ENCODE results near the gene PSEN1.
A peak's percentile ranks its signal among the peaks of the same experiment; 100 is the strongest.

Gene PSEN1

DNA sequence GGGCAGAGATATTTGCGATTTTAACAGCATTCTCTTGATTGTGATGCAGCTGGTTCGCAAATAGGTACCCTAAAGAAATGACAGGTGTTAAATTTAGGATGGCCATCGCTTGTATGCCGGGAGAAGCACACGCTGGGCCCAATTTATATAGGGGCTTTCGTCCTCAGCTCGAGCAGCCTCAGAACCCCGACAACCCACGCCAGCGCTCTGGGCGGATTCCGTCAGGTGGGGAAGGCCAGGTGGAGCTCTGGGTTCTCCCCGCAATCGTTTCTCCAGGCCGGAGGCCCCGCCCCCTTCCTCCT lies 271 bp upstream of the PSEN1 start:
- Mint-ChIP-seq H3K36me3 (ENCODE audit: insufficient read depth) (peaks cover 14% of the 10 kb centered on the region), H3K27ac (ENCODE audit: low read depth) (peak overlapping the region; percentile 100), H3K27me3 (no peaks in the 10 kb centered on the region), H3K4me1 (peaks cover 26% of the 10 kb centered on the region), H3K4me3 (peak overlapping the region; percentile 98), H3K9me3 (peaks cover 9% of the 10 kb centered on the region)
- DNase-seq (ENCODE audit: low spot score in 2 of 2), result no peak
- no peak for ATAC-seq (replicated peaks; ENCODE audit: extremely low read depth, poor library complexity, severe bottlenecking)

DNA sequence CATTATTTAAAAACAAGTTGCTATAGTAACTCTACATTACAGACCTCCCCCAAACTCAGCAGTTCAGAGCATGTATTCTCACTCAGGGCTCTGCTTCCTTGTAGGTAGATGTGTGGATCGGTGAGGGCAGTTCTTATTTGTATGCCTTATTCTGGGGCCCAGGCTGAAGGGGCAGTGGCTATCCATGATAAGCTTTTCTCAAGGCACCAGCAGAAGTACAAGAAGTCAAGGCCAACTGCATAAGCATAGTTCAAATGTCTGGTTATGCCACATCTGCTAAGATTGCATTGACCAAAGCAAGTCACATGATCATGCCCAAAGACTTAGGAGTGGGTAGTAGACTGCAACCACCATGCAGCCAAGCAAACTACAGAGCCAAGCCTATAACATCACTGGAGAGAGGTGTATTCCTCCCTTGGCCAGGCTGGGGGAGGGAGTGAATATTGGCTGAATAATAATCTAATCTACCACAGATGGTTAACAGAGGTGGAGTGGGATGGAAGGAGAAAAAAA lies 4.6 kb downstream of the PSEN1 start:
- H3K27me3 Mint-ChIP-seq, result no peaks in the 10 kb centered on the region
- no peak overlapping the region for H3K27ac Mint-ChIP-seq (ENCODE audit: low read depth)
- H3K4me1 Mint-ChIP-seq, result peaks cover 45% of the 10 kb centered on the region

DNA sequence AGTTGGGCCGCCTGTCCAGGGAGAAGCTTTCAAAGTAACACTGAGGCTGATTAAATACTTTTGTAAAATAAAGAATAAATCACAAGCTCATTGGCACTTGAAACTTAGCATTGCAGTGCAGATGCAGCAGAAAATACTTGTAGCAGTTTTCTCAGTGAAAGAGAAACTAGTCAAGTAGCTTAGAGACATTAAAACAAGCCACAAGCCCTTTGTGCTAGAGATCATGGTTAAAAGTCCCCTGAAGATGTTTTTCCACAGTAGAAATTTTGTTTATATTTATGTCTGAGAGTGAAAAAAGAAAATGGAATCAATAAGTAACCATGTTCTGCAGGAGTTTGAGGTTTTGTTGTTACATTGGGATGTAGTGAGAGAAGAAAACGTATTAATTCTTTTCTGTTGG lies 5.9 kb downstream of the PSEN1 start:
- Mint-ChIP-seq H3K27ac (ENCODE audit: low read depth) (peak overlapping the region; percentile 17), H3K4me3 (no peak overlapping the region), H3K4me1 (peaks cover 41% of the 10 kb centered on the region), H3K27me3 (no peaks in the 10 kb centered on the region), H3K9me3 (no peaks in the 10 kb centered on the region), H3K36me3 (ENCODE audit: insufficient read depth) (peaks cover 8% of the 10 kb centered on the region)
- DNase-seq (ENCODE audit: low spot score in 2 of 2) (no peak), ATAC-seq (replicated peaks; ENCODE audit: extremely low read depth, poor library complexity, severe bottlenecking) (no peak)

More for the DNA sequence above, 4.6 kb downstream of the PSEN1 start:
- Mint-ChIP-seq H3K36me3 (ENCODE audit: insufficient read depth) (peaks cover 15% of the 10 kb centered on the region), H3K4me3 (no peak overlapping the region), H3K9me3 (no peaks in the 10 kb centered on the region)
- DNase-seq (ENCODE audit: low spot score in 2 of 2), result no peak
- ATAC-seq (replicated peaks; ENCODE audit: extremely low read depth, poor library complexity, severe bottlenecking), result no peak

DNA sequence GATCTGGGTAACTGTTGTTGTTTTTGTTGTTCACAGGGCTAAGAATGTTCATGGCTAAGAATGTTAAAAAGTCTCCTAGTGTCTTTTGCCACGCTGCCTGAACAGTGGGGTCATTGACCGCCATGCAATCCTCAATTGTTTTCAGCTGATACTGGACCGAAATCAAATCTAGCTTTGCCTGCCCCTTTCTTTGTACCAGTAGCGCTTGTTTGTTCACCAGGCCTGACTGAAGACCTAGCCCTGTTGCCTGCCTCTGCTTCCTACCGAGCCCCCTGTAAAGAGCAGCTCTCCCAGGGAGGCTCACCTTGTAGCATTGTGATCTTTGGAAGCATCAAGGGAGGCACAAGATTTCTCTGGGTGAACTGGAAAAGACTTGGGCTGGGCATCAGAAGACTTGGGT lies 6.7 kb downstream of the PSEN1 start:
- H3K27ac Mint-ChIP-seq (ENCODE audit: low read depth), result peak overlapping the region; percentile 17
- H3K9me3 Mint-ChIP-seq, result no peaks in the 10 kb centered on the region

DNA sequence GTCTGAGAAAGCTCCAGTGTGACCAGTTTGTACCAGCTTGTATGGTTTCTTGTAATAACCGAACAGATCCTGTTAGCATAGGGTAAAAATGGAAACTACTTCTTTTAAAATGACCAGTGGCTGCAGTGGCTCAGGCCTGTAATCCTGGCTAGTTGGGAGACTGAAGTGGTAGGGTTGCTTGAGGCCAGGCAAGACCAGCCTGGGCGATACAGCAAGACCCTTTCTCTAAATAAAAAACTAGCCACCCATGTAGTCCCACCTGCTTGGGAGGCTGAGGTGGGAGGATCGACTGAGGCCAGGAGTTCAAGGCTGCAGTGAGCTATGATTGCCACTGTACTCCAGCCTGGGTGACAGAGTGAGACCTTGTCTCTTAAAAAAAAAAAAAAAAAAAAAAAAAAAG lies 7.3 kb downstream of the PSEN1 start:
- Mint-ChIP-seq H3K4me1 (peaks cover 36% of the 10 kb centered on the region), H3K9me3 (no peaks in the 10 kb centered on the region), H3K27ac (ENCODE audit: low read depth) (peak overlapping the region; percentile 17), H3K4me3 (no peak overlapping the region), H3K27me3 (no peaks in the 10 kb centered on the region), H3K36me3 (ENCODE audit: insufficient read depth) (peaks cover 8% of the 10 kb centered on the region)
- ATAC-seq (replicated peaks; ENCODE audit: extremely low read depth, poor library complexity, severe bottlenecking) (no peak), DNase-seq (ENCODE audit: low spot score in 2 of 2) (no peak)

More for the DNA sequence above, 6.7 kb downstream of the PSEN1 start:
- ATAC-seq (replicated peaks; ENCODE audit: extremely low read depth, poor library complexity, severe bottlenecking) (no peak), DNase-seq (ENCODE audit: low spot score in 2 of 2) (no peak)
- peaks cover 5% of the 10 kb centered on the region for H3K36me3 Mint-ChIP-seq (ENCODE audit: insufficient read depth)
- peaks cover 36% of the 10 kb centered on the region for H3K4me1 Mint-ChIP-seq
- H3K4me3 Mint-ChIP-seq, result no peak overlapping the region
- no peaks in the 10 kb centered on the region for H3K27me3 Mint-ChIP-seq

DNA sequence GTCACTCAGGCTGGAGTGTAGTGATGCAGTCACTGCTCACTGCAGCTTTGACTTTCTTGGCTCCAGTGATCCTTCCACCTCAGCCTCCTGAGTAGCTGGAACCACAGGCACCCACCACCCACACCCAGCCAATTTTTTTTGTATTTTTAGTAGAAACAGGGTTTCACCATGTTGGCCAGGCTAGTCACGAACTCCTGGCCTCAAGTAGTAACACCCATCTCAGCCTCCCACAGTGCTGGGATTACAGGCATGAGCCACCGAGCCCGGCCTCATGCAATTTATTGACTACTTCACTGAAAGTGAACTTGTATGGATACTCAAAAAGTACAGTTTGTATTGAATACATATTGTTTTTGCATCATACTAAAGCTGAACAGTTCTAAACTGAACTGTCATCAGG lies 9.1 kb downstream of the PSEN1 start:
- Mint-ChIP-seq H3K4me3 (no peak overlapping the region), H3K27ac (ENCODE audit: low read depth) (no peak overlapping the region), H3K4me1 (peaks cover 41% of the 10 kb centered on the region), H3K9me3 (no peaks in the 10 kb centered on the region), H3K36me3 (ENCODE audit: insufficient read depth) (peaks cover 22% of the 10 kb centered on the region), H3K27me3 (no peaks in the 10 kb centered on the region)
- no peak for ATAC-seq (replicated peaks; ENCODE audit: extremely low read depth, poor library complexity, severe bottlenecking)
- DNase-seq (ENCODE audit: low spot score in 2 of 2), result no peak

DNA sequence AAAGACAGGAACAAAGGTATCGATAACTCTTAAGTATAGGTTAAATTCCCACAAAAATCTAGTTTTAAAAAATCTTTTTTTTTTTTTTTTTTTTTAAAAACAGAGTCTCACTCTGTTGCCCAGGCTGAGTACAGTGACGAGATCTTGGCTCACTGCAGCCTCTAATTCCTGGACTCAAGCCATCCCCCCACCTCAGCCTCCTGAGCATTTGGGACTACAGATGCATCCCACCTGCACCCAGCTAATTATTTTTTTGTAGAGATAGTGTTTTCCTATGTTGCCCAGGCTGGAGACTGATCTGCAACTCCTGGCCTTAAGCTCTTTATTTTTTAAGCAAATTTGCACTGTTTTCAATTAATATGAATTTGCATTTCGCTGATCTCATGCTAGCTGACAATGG lies 9.8 kb downstream of the PSEN1 start:
- no peaks in the 10 kb centered on the region for H3K27me3 Mint-ChIP-seq
- no peak for DNase-seq (ENCODE audit: low spot score in 2 of 2)
- no peaks in the 10 kb centered on the region for H3K9me3 Mint-ChIP-seq
- peaks cover 34% of the 10 kb centered on the region for H3K4me1 Mint-ChIP-seq
- H3K36me3 Mint-ChIP-seq (ENCODE audit: insufficient read depth), result peaks cover 22% of the 10 kb centered on the region
- no peak for ATAC-seq (replicated peaks; ENCODE audit: extremely low read depth, poor library complexity, severe bottlenecking)
- no peak overlapping the region for H3K4me3 Mint-ChIP-seq
- H3K27ac Mint-ChIP-seq (ENCODE audit: low read depth), result peak overlapping the region; percentile 36

DNA sequence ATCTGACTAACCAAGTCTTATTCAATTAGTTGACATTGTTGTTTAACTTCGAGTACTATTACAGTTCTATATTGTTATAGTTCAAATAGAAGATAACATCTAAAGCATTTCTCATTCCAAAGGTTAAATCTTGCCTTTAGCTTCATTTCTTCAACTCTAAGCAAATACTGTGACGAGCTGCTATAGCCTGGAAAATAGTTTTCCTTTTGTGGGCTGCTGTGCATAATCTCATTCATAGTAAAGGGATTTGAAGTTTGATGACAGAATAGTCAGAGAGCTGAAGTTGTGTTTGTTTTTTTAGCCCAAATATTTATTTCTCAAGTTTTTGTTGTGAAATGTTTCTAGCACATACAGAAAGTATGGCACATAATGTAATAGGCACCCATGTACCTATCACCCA lies 13.4 kb downstream of the PSEN1 start:
- Mint-ChIP-seq H3K36me3 (ENCODE audit: insufficient read depth) (peaks cover 22% of the 10 kb centered on the region), H3K4me1 (peaks cover 18% of the 10 kb centered on the region), H3K9me3 (no peaks in the 10 kb centered on the region)

DNA sequence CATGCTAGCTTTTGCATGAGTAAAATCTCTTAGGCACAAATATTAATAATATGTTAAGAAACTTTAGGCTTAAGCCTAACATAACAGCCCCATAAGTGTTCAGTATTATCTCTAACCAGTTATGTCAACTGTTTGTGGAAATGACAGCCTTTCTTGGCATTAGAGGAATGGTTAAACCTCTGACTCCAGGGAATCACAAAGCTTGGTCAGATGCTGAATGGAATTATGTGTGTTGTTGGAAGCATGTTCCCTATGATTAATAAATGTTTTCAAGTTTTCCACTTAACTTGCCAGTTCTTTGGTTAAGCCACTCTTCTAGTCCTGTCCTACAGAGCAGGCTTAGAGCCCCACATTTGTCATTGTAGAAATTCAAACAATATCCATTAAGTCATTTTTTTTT lies 17.0 kb downstream of the PSEN1 start:
- ATAC-seq (replicated peaks; ENCODE audit: extremely low read depth, poor library complexity, severe bottlenecking) (no peak), DNase-seq (ENCODE audit: low spot score in 2 of 2) (no peak)
- Mint-ChIP-seq H3K4me1 (peaks cover 5% of the 10 kb centered on the region), H3K36me3 (ENCODE audit: insufficient read depth) (peaks cover 38% of the 10 kb centered on the region), H3K4me3 (no peak overlapping the region), H3K9me3 (no peaks in the 10 kb centered on the region), H3K27me3 (no peaks in the 10 kb centered on the region), H3K27ac (ENCODE audit: low read depth) (no peak overlapping the region)

More for the DNA sequence above, 13.4 kb downstream of the PSEN1 start:
- Mint-ChIP-seq H3K4me3 (no peak overlapping the region), H3K27me3 (no peaks in the 10 kb centered on the region), H3K27ac (ENCODE audit: low read depth) (no peak overlapping the region)
- DNase-seq (ENCODE audit: low spot score in 2 of 2), result no peak
- ATAC-seq (replicated peaks; ENCODE audit: extremely low read depth, poor library complexity, severe bottlenecking), result no peak

DNA sequence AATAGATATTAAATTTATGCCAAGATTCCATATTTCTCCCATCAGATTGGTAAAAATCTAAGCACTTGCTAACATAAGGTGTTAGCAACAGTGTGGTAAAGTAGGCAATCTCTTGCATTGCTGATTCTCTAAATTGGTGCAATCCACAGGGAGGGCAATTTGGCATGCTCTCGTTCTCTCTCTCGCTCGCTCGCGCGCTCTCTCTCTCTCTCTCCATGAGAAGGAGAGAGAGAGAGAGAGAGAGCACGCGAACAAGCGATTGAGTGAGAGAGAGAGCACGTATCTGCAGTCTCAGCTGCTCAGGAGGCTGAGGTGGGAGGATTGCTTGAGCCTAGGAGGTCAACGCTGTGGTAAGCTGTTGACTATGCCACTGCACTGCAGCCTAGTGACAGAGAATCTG lies 25.9 kb downstream of the PSEN1 start:
- peaks cover 38% of the 10 kb centered on the region for H3K36me3 Mint-ChIP-seq (ENCODE audit: insufficient read depth)
- H3K27ac Mint-ChIP-seq (ENCODE audit: low read depth), result no peak overlapping the region
- H3K27me3 Mint-ChIP-seq, result no peaks in the 10 kb centered on the region
- no peaks in the 10 kb centered on the region for H3K4me1 Mint-ChIP-seq
- no peak for DNase-seq (ENCODE audit: low spot score in 2 of 2)
- H3K9me3 Mint-ChIP-seq, result no peaks in the 10 kb centered on the region
- no peak overlapping the region for H3K4me3 Mint-ChIP-seq
- ATAC-seq (replicated peaks; ENCODE audit: extremely low read depth, poor library complexity, severe bottlenecking), result no peak

DNA sequence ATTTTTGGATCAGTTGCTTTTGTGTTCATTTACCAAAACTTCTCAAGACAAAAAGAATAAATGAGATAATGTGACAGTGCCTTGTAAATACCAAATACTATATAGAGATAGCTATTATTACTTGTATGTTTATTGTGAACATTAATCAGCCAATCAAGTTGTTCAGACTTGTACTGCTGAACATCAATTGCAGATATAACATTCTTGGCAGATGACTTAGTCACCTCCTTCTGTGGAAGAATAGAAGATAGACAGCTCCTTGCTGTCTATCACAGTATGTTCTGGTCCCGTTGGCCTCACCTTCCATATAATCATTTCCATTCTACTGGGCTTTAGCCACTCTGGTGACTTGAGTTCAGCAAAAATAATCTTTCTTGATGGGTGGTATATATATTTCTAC lies 30.1 kb downstream of the PSEN1 start:
- Mint-ChIP-seq H3K4me3 (no peak overlapping the region), H3K27ac (ENCODE audit: low read depth) (no peak overlapping the region), H3K36me3 (ENCODE audit: insufficient read depth) (peaks cover 40% of the 10 kb centered on the region)

DNA sequence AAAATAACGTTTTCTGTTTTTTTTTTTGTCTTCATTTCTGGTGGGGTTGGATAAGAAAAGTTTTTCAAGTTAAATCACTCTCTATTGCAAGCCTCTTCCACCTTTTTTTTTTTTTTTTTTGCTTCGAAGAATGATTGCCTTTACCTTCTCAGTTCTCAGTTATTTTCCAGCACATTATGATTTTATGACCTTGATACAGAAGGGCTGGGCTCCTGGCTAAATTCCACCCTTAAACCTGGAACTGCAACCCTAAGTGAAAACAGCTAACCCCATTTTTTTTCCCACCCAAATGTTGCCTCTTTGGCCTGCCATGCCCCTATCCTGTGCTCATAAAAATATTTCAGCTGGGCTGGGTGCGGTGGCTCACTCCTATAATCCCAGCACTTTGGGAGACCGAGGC lies 31.4 kb downstream of the PSEN1 start:
- no peak for ATAC-seq (replicated peaks; ENCODE audit: extremely low read depth, poor library complexity, severe bottlenecking)
- DNase-seq (ENCODE audit: low spot score in 2 of 2), result no peak
- Mint-ChIP-seq H3K4me1 (peaks cover 2% of the 10 kb centered on the region), H3K4me3 (no peak overlapping the region), H3K36me3 (ENCODE audit: insufficient read depth) (peaks cover 41% of the 10 kb centered on the region), H3K27ac (ENCODE audit: low read depth) (no peak overlapping the region), H3K27me3 (no peaks in the 10 kb centered on the region), H3K9me3 (no peaks in the 10 kb centered on the region)

More for the DNA sequence above, 30.1 kb downstream of the PSEN1 start:
- Mint-ChIP-seq H3K9me3 (no peaks in the 10 kb centered on the region), H3K27me3 (no peaks in the 10 kb centered on the region), H3K4me1 (no peaks in the 10 kb centered on the region)
- ATAC-seq (replicated peaks; ENCODE audit: extremely low read depth, poor library complexity, severe bottlenecking), result no peak
- DNase-seq (ENCODE audit: low spot score in 2 of 2), result no peak

DNA sequence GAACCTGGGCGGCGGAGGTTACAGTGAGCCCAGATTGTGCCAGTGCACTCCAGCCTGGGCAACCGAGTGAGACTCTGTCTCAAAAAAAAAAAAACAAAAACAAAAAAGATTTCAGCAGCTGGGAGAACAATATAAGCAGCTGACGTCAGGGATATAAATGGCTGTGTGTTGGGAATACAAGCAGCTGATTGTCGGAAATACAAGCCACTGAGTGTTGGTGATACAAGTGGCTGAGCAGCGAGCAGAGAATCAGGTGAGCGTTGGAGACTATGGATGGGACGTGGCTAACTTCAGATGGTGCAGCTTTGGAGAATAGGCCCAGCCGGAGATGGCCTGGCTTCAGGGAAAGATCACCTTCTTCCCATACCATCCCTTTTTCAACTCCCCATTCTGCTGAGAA lies 32.0 kb downstream of the PSEN1 start:
- Mint-ChIP-seq H3K9me3 (no peaks in the 10 kb centered on the region), H3K4me3 (no peak overlapping the region), H3K27me3 (no peaks in the 10 kb centered on the region), H3K36me3 (ENCODE audit: insufficient read depth) (peaks cover 41% of the 10 kb centered on the region), H3K27ac (ENCODE audit: low read depth) (no peak overlapping the region), H3K4me1 (peaks cover 7% of the 10 kb centered on the region)
- ATAC-seq (replicated peaks; ENCODE audit: extremely low read depth, poor library complexity, severe bottlenecking) (no peak), DNase-seq (ENCODE audit: low spot score in 2 of 2) (no peak)

DNA sequence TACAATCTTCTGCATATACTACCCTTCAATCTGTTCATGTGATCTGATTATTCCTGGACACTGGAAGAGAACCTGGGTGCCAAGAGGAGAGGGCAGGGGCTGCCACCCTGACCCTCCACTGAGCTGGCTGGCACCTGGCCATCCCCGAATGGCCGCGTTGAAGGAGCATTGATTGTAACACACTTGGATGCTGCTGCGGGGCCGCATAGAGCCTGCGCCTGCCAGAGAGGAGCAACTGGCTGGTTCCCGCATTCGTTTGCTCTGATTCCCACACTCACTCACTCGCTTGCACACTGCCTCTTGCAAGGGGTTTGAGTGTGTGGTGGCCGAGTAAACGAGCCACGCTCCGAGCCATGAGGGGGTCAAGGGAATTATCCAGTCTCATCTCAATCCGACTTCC lies 32.4 kb downstream of the PSEN1 start:
- Mint-ChIP-seq H3K4me1 (peaks cover 8% of the 10 kb centered on the region), H3K27me3 (no peaks in the 10 kb centered on the region), H3K27ac (ENCODE audit: low read depth) (peak overlapping the region; percentile 1), H3K36me3 (ENCODE audit: insufficient read depth) (peaks cover 44% of the 10 kb centered on the region), H3K9me3 (no peaks in the 10 kb centered on the region), H3K4me3 (no peak overlapping the region)
- no peak for DNase-seq (ENCODE audit: low spot score in 2 of 2)
- ATAC-seq (replicated peaks; ENCODE audit: extremely low read depth, poor library complexity, severe bottlenecking), result no peak
